GM21367 (cell line): ENCODE data around the gene TIPRL.
A peak's percentile ranks its signal among the peaks of the same experiment; 100 is the strongest.
"Not testable (repeated sequence)": the region's sequence is repeated elsewhere in the genome, so short reads cannot be mapped to it uniquely, and the experiment has no call there.

Experiments
- ATAC-seq: cut with Tn5 transposase; IDR thresholded peaks from one replicate; pipeline ENCODE4 v1.9.1; 2021; ENCODE audit not compliant: unreplicated experiment

Gene TIPRL

GRCh38 chr1:168207673-168208072, 28.9 kb downstream of the TIPRL start:
- not testable (repeated sequence) for ATAC-seq

GRCh38 chr1:168210312-168210711, 31.6 kb downstream of the TIPRL start:
- no peak for ATAC-seq

GRCh38 chr1:168213349-168213748, 34.6 kb downstream of the TIPRL start:
- ATAC-seq: no peak

- no peak for ATAC-seq
These were observed 37.4 kb downstream of the TIPRL start for GRCh38 chr1:168216171-168216570.

GRCh38 chr1:168217664-168218063, 38.9 kb downstream of the TIPRL start:
- no peak for ATAC-seq

GRCh38 chr1:168218658-168219057, 39.9 kb downstream of the TIPRL start:
- ATAC-seq: no peak

GRCh38 chr1:168220470-168220871, 41.7 kb downstream of the TIPRL start:
- no peak for ATAC-seq

GRCh38 chr1:168221275-168221674, 42.5 kb downstream of the TIPRL start:
- ATAC-seq: no peak

GRCh38 chr1:168223261-168223660, 44.5 kb downstream of the TIPRL start:
- no peak for ATAC-seq

- no peak for ATAC-seq
These were observed 45.1 kb downstream of the TIPRL start for GRCh38 chr1:168223681-168224540.

GRCh38 chr1:168224991-168225390, 46.2 kb downstream of the TIPRL start:
- ATAC-seq: no peak

- peak; percentile 71 for ATAC-seq
These were observed 46.9 kb downstream of the TIPRL start, which contains the start of gene SFT2D2 for GRCh38 chr1:168225476-168226190. SFT2D2 (plus strand) TSS chr1:168226004; CDS start chr1:168226080, 76 bp downstream.

- no peak for ATAC-seq
These were observed 48.9 kb downstream of the TIPRL start for GRCh38 chr1:168227620-168228019.

- ATAC-seq: no peak
These were observed 51.1 kb downstream of the TIPRL start for GRCh38 chr1:168229893-168230292.

GRCh38 chr1:168230709-168231108, 51.9 kb downstream of the TIPRL start:
- no peak for ATAC-seq

- peak; percentile 91 for ATAC-seq
These were observed 56.2 kb downstream of the TIPRL start for GRCh38 chr1:168234846-168235547.

- no peak for ATAC-seq
These were observed 56.8 kb downstream of the TIPRL start for GRCh38 chr1:168235548-168235885.

- no peak for ATAC-seq
These were observed 57.2 kb downstream of the TIPRL start for GRCh38 chr1:168235937-168236336.

GRCh38 chr1:168236836-168237611, 58.3 kb downstream of the TIPRL start:
- no peak for ATAC-seq

- no peak for ATAC-seq
These were observed 64.4 kb downstream of the TIPRL start for GRCh38 chr1:168243198-168243597.
